DMS53 treated with DMSO at 0.1 percent for 48 hours (cell line): ENCODE measurements around the gene ZNF20.

ENCODE experiments used
- DNase-seq: peaks from one replicate; lab custom pipeline; 2025; ENCODE audit not compliant: unreplicated experiment; lab: John Stamatoyannopoulos, UW

The ZNF20 gene

DNA sequence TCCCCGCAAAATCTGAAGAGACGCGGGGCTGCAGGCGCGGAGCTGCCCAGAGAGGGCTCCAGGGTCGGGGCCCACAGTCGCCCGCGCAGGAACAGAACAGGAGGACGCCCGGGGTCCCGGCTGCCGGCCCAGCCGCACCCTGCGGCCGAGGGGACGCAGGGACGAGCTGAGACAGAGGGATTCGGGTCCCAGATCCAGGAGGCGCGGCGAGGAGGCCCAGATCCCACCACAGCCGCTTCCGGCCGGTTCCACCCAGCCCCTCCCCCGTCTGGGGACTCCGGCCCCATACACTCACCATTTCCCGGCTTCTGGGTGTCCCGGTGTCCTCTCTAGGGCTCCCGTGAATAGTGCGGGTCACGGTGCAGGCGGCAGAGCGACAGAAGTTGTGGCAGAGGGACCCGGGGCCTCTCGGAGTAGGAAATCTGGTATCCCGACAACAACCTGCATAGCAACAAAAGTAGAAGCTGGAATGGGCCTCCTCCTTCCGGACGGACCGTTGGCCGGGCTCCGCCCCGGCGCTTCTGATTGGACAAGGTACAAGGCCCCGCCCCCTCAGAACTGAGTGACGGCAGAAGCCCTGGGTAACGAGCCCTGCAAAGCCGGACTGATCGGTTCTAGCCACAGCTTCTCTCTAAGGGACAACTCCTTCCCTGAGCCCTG lies at the start of gene ZNF20:
Gene ZNF20, minus strand, starts transcription at position 466 of the 660 bp plus-strand sequence. Its CDS starts 168 bp downstream, at position 298.
- DNase-seq = peak; percentile 77

DNA sequence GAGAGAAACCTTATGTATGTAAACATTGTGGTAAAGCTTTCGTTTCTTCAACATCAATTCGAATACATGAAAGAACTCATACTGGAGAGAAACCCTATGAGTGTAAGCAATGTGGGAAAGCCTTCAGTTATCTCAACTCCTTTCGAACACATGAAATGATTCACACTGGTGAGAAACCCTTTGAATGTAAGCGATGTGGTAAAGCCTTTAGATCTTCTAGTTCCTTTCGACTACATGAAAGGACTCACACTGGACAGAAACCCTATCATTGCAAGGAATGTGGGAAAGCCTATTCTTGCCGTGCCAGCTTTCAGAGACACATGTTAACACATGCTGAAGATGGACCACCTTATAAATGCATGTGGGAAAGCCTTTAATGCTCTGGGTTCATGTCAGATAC lies 47.5 kb upstream of the ZNF20 start:
- no peak for DNase-seq

GRCh38 chr19:12180377-12180776 lies 40.2 kb upstream of the ZNF20 start:
- DNase-seq = no peak

DNA sequence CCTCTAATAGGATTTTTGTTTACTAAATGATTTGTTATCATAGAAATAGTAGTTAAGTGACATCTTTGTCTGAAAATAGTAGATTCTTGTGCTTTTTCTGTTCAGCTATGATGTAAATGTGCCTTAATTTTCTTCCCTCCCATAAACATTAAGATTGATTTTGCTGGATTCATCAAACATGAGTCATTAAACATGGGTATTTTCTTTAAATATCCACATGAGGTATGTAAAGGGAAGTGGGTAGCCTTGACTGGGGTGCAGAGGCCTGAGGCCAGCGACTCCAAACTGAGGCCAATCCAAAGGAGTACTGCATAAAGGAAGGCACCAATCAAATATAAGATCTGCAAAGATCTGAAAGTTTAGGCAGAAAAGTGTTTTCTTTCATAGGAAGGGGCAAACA lies 26.5 kb upstream of the ZNF20 start:
- DNase-seq = no peak

GRCh38 chr19:12163826-12164225 lies 23.7 kb upstream of the ZNF20 start:
- no peak for DNase-seq

GRCh38 chr19:12162882-12163806 lies 23.0 kb upstream of the ZNF20 start, which contains the start of gene ZNF136:
TSS of gene ZNF136 (plus strand) at chr19:12163096. CDS start at chr19:12163204, 108 bp downstream.
- peak; percentile 87 for DNase-seq

GRCh38 chr19:12162513-12162881 lies 22.3 kb upstream of the ZNF20 start:
- DNase-seq = peak; percentile 71

DNA sequence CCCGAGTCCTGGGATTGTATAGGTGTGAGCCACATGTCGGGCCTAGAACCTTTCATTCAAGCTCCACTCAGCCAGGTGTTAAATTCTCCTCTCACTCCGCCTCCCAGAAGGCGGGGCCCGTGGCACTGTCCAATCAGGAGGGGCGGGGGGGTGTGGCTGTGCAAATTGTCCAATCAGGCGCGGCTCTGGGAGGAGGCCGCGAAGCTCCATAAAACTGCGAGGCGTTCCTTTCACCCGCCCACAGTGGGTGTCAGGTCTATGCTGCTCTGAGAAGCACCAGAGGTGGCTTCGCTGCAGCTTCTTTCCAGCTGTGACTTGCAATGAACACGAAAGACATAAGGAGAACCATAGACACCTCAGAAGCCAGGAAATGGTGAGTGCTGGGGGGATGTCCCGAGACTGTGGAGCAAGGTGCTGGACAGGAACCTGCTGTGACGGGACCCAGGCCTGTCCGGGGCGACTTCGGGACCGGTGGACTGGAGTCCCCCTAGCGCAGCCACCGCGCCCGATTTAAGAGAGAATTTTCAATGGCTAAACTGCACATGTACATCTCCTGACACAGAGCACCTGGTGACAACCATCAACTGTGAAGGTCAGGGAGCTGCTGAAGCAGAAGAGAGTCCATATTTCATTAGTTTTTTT lies 19.7 kb upstream of the ZNF20 start:
- no peak for DNase-seq

- DNase-seq = peak; percentile 70
Measured at GRCh38 chr19:12156223-12157058, 16.3 kb upstream of the ZNF20 start, which contains the start of gene ZNF625. TSS of gene ZNF625 (minus strand) at chr19:12156734. CDS start at chr19:12156558, 176 bp downstream.

GRCh38 chr19:12155324-12155860 lies 15.2 kb upstream of the ZNF20 start:
- DNase-seq = no peak

DNA sequence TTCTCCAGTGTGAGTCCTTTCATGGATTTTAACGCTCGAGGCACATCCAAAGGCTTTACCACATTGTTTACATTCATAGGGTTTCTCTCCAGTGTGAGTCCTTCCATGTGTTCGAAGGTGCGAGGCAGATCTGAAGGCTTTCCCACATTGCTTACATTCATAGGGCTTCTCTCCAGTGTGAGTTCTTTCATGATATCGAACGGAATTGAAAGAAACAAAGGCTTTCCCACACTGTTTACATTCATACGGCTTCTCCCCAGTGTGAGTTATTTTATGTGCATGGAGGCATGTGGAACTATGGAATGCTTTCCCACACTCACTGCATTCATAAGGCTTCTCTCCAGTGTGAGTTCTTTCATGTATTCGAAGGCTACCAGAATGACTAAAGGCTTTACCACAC lies 5.2 kb upstream of the ZNF20 start:
- no peak for DNase-seq

- DNase-seq = no peak
Measured at GRCh38 chr19:12141405-12141736, 1.2 kb upstream of the ZNF20 start.

DNA sequence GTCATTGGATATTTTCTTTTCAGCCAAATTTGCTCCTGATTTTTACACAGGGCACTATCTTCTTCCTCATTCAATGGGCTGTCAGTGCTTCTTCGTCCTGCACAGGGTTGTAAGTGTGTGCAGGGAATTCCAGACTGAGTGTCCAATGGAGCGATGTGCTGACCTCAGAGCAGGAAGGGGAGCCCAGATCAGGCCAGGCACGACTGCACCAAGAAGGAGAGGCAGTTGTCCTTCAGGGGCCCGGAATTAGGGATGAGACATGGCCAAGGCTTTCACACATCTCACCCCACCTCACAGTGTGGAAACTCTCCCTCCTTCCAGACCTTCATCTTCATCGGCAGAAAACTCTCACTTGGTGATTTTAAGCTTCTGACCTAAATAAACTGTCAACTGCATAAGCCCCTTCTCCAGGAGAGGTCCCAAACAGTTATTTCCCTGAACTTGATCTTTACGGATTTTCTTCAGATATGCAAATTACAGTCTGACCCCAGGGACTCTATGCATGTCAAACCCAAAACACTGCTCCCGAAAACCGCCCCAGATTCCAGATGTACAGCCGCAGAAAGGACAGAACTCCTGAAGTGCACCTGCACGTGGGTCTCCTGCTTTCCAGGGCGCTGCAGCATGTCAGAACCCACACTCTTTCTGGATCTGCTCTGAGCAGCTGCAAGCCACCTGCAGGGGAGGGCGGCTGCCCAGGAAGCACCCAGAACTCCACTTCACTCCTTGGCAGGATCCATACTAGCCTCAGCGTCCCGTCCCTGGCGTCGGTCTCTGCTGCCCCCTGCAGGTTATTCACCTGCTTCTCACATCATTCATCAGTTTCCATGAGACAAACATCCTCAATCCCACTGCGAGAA lies 625 bp upstream of the ZNF20 start:
- peak; percentile 76 for DNase-seq

DNA sequence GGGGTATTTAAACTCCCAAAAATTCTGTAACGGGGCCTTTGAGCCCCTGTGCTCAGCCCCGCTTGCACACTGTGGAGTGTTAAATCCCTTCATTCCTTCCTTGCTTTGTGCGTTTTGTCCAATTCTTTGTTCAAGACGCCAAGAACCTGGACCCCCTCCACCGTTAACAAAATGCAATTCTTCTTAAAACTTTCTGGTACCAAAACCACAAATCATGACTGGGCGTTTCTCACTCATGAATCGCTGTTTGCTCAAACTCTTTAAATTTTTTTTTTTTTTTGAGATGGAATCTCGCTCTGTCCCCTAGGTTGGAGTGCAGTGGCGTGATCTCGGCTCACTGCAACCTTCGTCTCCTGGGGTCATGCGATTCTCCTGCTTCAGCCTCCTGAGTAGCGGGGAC lies 881 bp downstream of the ZNF20 start:
- DNase-seq = no peak

GRCh38 chr19:12137221-12137940 lies 2.8 kb downstream of the ZNF20 start:
- DNase-seq = no peak

GRCh38 chr19:12133069-12133468 lies 7.1 kb downstream of the ZNF20 start:
- no peak for DNase-seq

DNA sequence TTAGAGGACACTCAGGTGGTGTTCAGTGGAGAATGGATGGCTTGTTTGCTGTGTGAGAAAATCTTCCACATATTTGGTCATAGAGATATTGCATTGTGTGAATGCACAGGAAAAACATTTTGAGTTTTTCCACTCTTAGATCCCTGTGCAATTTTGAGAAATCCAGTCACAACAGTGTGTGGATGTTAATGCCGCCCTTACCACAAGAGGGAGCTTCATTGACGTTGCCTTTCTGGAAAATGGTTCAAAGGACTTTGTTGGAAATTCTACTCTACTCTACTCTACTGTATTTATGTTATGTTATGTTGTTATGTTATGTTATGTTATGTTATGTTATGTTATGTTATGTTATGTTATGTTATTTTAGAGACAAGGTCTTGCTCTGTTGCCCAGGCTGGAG lies 13.4 kb downstream of the ZNF20 start:
- peak; percentile 2 for DNase-seq

GRCh38 chr19:12117201-12117970 lies 22.8 kb downstream of the ZNF20 start:
- DNase-seq = no peak
